ENCODE data around the gene RPF1. TPM values are rescaled to one million over a fixed set of nuclear protein-coding genes. Genes with fewer than 3 reads are reported as not detected.
"Not testable (repeated sequence)": the region's sequence is repeated elsewhere in the genome, so short reads cannot be mapped to it uniquely, and the experiment has no call there.

RPF1 gene
- total RNA-seq, 2 donors from 2014 or later, result 32.0 to 53.2 TPM

- H3K36me3 Mint-ChIP-seq (ENCODE audit: low read depth), result peaks cover 52% of the 10 kb centered on the region
These were observed 27.1 kb downstream of the RPF1 start, which contains the start of the genes GNG5 and SPATA1 for GRCh38 chr1:84506002-84506728. Gene GNG5, minus strand, starts transcription at chr1:84506581. Its CDS starts 490 bp downstream, at chr1:84506091. Gene SPATA1, plus strand, starts transcription at chr1:84506386. Its CDS starts 9,974 bp downstream, at chr1:84516360.

DNA sequence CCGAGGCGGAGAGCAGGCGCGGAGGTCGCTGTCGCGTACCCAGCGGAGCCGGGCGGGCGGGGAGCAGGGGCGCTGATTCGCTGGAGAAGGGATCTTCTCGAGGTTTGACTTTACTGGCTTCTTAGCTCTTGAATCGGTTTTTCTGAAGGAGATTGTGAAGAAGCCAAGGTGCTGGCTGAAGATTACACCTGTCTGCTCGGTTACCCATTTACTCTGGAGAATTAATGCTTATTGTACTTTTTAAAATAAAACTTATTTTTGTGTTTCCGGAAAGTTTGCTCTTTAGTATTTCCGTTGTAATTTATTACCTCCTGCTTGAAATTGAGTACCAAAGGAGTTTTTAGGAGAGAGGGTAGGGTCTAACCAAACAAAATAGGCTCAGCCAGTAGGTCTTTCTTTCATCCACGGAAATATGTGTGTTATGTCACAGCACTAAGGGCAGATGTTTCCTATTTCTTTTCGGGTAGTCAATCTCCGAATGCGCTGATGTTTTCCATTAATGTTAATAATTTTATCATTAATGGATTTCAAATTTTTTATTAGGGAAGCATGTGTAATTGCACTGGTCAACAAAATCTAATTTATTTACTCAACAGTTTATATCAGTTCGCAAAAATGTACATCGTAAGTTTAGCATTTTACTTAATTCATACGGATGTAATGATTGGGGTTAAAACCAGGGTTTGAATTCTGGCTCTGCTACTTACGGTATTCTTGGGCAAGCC, 27.8 kb downstream of the RPF1 start:
- Mint-ChIP-seq H3K9me3 (no peaks in the 10 kb centered on the region), H3K4me3 (peak overlapping the region; percentile 100), H3K4me1 (peaks cover 12% of the 10 kb centered on the region), H3K36me3 (ENCODE audit: low read depth) (peaks cover 45% of the 10 kb centered on the region), H3K27me3 (no peaks in the 10 kb centered on the region), H3K27ac (peak overlapping the region; percentile 99)
- no peak for ATAC-seq (replicated peaks)

More at GRCh38 chr1:84506002-84506728, 27.1 kb downstream of the RPF1 start, which contains the start of the genes GNG5 and SPATA1:
- peak; percentile 89 for ATAC-seq (replicated peaks)
- Mint-ChIP-seq H3K9me3 (no peaks in the 10 kb centered on the region), H3K27me3 (no peaks in the 10 kb centered on the region), H3K4me3 (peak within 1 kb of the TSS; percentile 100), H3K27ac (peak within 1 kb of the TSS; percentile 99), H3K4me1 (peaks cover 18% of the 10 kb centered on the region)

DNA sequence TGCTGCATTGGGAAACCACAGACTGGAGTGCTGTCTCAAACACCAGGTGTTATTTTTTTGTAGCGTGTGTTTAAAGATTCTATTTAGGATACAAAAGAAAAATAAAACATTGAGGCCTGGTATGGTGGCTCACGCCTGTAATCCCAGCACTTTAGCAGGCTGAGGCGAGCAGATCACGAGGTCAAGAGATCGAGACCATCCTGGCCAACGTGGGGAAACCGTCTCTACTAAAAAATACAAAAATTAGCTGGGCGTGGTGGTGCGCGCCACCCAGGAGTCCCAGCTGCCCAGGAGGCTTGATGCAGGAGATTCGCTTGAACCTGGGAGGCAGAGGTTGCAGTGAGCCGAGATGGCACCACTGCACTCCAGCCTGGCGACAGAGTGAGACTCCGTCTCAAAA, 28.8 kb downstream of the RPF1 start:
- Mint-ChIP-seq H3K4me1 (peaks cover 12% of the 10 kb centered on the region), H3K36me3 (ENCODE audit: low read depth) (peaks cover 35% of the 10 kb centered on the region)
- not testable (repeated sequence) for ATAC-seq (replicated peaks); H3K4me3 Mint-ChIP-seq; H3K27ac Mint-ChIP-seq; H3K9me3 Mint-ChIP-seq; H3K27me3 Mint-ChIP-seq

- no peak overlapping the region for H3K27ac Mint-ChIP-seq
- peaks cover 29% of the 10 kb centered on the region for H3K36me3 Mint-ChIP-seq (ENCODE audit: low read depth)
- H3K9me3 Mint-ChIP-seq, result no peaks in the 10 kb centered on the region
- peak overlapping the region; percentile 10 for H3K4me3 Mint-ChIP-seq
- no peaks in the 10 kb centered on the region for H3K27me3 Mint-ChIP-seq
- H3K4me1 Mint-ChIP-seq, result peaks cover 8% of the 10 kb centered on the region
- no peak for ATAC-seq (replicated peaks)
These were observed 29.4 kb downstream of the RPF1 start for GRCh38 chr1:84508510-84508909.

- Mint-ChIP-seq H3K36me3 (ENCODE audit: low read depth) (peaks cover 24% of the 10 kb centered on the region), H3K27ac (no peak overlapping the region), H3K4me3 (no peak overlapping the region), H3K27me3 (no peaks in the 10 kb centered on the region), H3K9me3 (no peaks in the 10 kb centered on the region), H3K4me1 (peaks cover 6% of the 10 kb centered on the region)
- ATAC-seq (replicated peaks), result no peak
These were observed 30.0 kb downstream of the RPF1 start for GRCh38 chr1:84509029-84509428.

GRCh38 chr1:84510165-84510564, 31.1 kb downstream of the RPF1 start:
- H3K4me1 Mint-ChIP-seq, result no peaks in the 10 kb centered on the region
- no peaks in the 10 kb centered on the region for H3K9me3 Mint-ChIP-seq
- no peak for ATAC-seq (replicated peaks)
- H3K4me3 Mint-ChIP-seq, result no peak overlapping the region
- no peak overlapping the region for H3K27ac Mint-ChIP-seq
- peaks cover 12% of the 10 kb centered on the region for H3K36me3 Mint-ChIP-seq (ENCODE audit: low read depth)
- H3K27me3 Mint-ChIP-seq, result no peaks in the 10 kb centered on the region

DNA sequence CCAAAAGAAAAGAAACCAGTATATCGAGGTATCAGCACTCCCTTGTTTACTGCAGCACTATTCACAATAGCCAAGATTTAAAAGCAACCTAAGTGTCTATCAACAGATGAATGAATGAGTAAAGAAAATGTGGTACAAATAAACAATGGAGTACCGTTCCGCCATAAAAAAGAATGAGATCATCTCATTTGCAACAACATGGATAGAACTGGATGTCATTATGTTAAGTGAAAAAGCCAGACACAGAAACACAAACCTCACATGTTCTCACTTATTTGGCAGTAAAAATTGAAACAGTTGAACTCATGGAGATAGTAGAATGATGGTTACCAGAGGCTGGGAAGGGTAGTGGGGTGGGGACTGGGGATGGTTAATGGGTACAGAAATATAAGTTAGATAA, 31.6 kb downstream of the RPF1 start:
- Mint-ChIP-seq H3K27ac (no peak overlapping the region), H3K36me3 (ENCODE audit: low read depth) (peaks cover 7% of the 10 kb centered on the region), H3K9me3 (no peaks in the 10 kb centered on the region), H3K4me1 (no peaks in the 10 kb centered on the region), H3K27me3 (no peaks in the 10 kb centered on the region), H3K4me3 (no peak overlapping the region)
- ATAC-seq (replicated peaks), result no peak

DNA sequence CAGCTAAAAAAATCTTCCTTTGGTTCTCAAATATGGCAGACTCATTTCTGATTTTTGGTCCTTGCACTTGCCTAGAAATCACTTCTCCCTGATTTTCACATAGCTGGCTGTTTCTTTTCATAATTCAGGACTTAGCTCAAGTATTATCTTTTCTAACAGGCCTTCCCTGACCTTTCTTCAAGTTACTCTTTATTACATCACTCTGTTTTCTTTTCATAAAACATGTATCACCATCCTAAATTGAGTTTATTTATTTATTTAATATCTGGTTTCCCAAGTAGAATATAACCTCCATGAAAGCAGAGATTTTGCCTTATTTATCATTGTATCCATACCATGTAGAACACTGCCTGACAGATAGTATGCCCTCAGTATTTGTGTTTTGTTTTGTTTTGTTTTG, 45.5 kb downstream of the RPF1 start:
- Mint-ChIP-seq H3K27ac (no peak overlapping the region), H3K9me3 (no peaks in the 10 kb centered on the region), H3K27me3 (no peaks in the 10 kb centered on the region), H3K4me1 (no peaks in the 10 kb centered on the region), H3K36me3 (ENCODE audit: low read depth) (peaks cover 6% of the 10 kb centered on the region), H3K4me3 (no peak overlapping the region)
- ATAC-seq (replicated peaks), result no peak

GRCh38 chr1:84525779-84526178, 46.7 kb downstream of the RPF1 start:
- Mint-ChIP-seq H3K36me3 (ENCODE audit: low read depth) (peaks cover 6% of the 10 kb centered on the region), H3K27me3 (no peaks in the 10 kb centered on the region), H3K4me3 (no peak overlapping the region), H3K27ac (no peak overlapping the region), H3K4me1 (no peaks in the 10 kb centered on the region), H3K9me3 (no peaks in the 10 kb centered on the region)
- ATAC-seq (replicated peaks), result no peak

GRCh38 chr1:84538599-84538998, 59.5 kb downstream of the RPF1 start:
- peaks cover 13% of the 10 kb centered on the region for H3K36me3 Mint-ChIP-seq (ENCODE audit: low read depth)
- no peak overlapping the region for H3K4me3 Mint-ChIP-seq
- ATAC-seq (replicated peaks), result no peak
- H3K9me3 Mint-ChIP-seq, result no peaks in the 10 kb centered on the region
- H3K4me1 Mint-ChIP-seq, result peaks cover 11% of the 10 kb centered on the region
- H3K27me3 Mint-ChIP-seq, result no peaks in the 10 kb centered on the region
- no peak overlapping the region for H3K27ac Mint-ChIP-seq

DNA sequence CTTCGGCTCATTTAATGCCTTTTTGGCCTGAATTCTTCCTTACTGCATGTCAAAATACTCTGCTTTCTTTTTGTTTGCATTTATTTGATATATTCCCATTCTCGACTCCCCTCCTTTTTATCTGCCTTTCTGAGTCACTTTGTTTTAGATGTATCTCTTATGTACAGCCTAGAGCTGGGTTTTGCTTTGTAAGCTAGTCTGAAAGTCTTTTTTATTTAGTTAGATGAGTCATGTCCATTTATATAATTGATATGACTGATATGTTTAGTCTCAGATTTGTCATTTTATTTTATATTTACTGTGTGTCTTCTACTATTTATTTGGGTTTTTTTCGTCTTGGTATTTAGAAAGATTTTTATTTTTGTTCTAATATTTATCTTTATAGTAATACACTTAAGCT, 60.9 kb downstream of the RPF1 start:
- no peak for ATAC-seq (replicated peaks)
- no peaks in the 10 kb centered on the region for H3K27me3 Mint-ChIP-seq
- no peak overlapping the region for H3K27ac Mint-ChIP-seq
- no peak overlapping the region for H3K4me3 Mint-ChIP-seq
- H3K36me3 Mint-ChIP-seq (ENCODE audit: low read depth), result peaks cover 13% of the 10 kb centered on the region
- peaks cover 11% of the 10 kb centered on the region for H3K4me1 Mint-ChIP-seq
- H3K9me3 Mint-ChIP-seq, result no peaks in the 10 kb centered on the region

GRCh38 chr1:84540759-84541158, 61.7 kb downstream of the RPF1 start:
- Mint-ChIP-seq H3K27me3 (no peaks in the 10 kb centered on the region), H3K4me3 (no peak overlapping the region), H3K36me3 (ENCODE audit: low read depth) (peaks cover 13% of the 10 kb centered on the region), H3K27ac (peak overlapping the region; percentile 12), H3K9me3 (no peaks in the 10 kb centered on the region), H3K4me1 (peaks cover 11% of the 10 kb centered on the region)
- ATAC-seq (replicated peaks), result no peak

GRCh38 chr1:84541679-84542078, 62.6 kb downstream of the RPF1 start:
- Mint-ChIP-seq H3K27me3 (no peaks in the 10 kb centered on the region), H3K4me1 (peaks cover 11% of the 10 kb centered on the region), H3K27ac (peak overlapping the region; percentile 12), H3K36me3 (ENCODE audit: low read depth) (peaks cover 13% of the 10 kb centered on the region), H3K4me3 (no peak overlapping the region), H3K9me3 (no peaks in the 10 kb centered on the region)
- no peak for ATAC-seq (replicated peaks)
